Endothelial cell (in vitro differentiated cells): ENCODE results near the gene PLEKHN1. TPM values are rescaled to one million over a fixed set of nuclear protein-coding genes. Genes with fewer than 3 reads are reported as not detected.
A peak's percentile ranks its signal among the peaks of the same experiment; 100 is the strongest.

ENCODE experiments used
- DNase-seq: peaks from one replicate; pipeline ENCODE4 v3.0.0; 2021; ENCODE audit warnings: low spot score
- H3K27ac Mint-ChIP-seq: one replicate; pipeline ENCODE4 v1.8.0; 2021; ENCODE audit warnings: mixed read lengths, inconsistent platforms; ENCODE audit not compliant: unreplicated experiment
- H3K27me3 Mint-ChIP-seq: one replicate; pipeline ENCODE4 v1.8.0; 2021; ENCODE audit warnings: mild to moderate bottlenecking, moderate library complexity, mixed read lengths, inconsistent platforms; ENCODE audit not compliant: unreplicated experiment
- H3K36me3 Mint-ChIP-seq: one replicate; pipeline ENCODE4 v1.8.0; 2021; ENCODE audit warnings: mild to moderate bottlenecking, low read depth, mixed read lengths, inconsistent platforms; ENCODE audit not compliant: unreplicated experiment
- H3K4me1 Mint-ChIP-seq: one replicate; pipeline ENCODE4 v1.8.0; 2021; ENCODE audit warnings: mild to moderate bottlenecking, mixed read lengths, inconsistent platforms; ENCODE audit not compliant: unreplicated experiment
- H3K4me3 Mint-ChIP-seq: one replicate; pipeline ENCODE4 v1.8.0; 2021; ENCODE audit warnings: mild to moderate bottlenecking, mixed read lengths, inconsistent platforms; ENCODE audit not compliant: unreplicated experiment
- H3K9me3 Mint-ChIP-seq: one replicate; pipeline ENCODE4 v1.8.0; 2021; ENCODE audit warnings: mixed read lengths, inconsistent platforms; ENCODE audit not compliant: unreplicated experiment
- total RNA-seq: library from RNA; stranded (reverse); fragmentation: NEBNext Ultra II Directional; extraction: Animal tissue kit (Norgen Biotek cat#: 25700); gene quantifications from one replicate; pipeline ENCODE4 v1.2.1, GENCODE V29; 2021; ENCODE audit not compliant: unreplicated experiment
- TF ChIP-seq, protein P1 (sequence below): fragments of 200-600 bp; sonication (generic); IDR thresholded peaks from one replicate; pipeline ENCODE4 v1.5.0; 2021; ENCODE audit warnings: antibody characterized with exemption; ENCODE audit not compliant: unreplicated experiment

PLEKHN1 gene
- total RNA-seq, 1 donor from 2014 or later = not detected

DNA sequence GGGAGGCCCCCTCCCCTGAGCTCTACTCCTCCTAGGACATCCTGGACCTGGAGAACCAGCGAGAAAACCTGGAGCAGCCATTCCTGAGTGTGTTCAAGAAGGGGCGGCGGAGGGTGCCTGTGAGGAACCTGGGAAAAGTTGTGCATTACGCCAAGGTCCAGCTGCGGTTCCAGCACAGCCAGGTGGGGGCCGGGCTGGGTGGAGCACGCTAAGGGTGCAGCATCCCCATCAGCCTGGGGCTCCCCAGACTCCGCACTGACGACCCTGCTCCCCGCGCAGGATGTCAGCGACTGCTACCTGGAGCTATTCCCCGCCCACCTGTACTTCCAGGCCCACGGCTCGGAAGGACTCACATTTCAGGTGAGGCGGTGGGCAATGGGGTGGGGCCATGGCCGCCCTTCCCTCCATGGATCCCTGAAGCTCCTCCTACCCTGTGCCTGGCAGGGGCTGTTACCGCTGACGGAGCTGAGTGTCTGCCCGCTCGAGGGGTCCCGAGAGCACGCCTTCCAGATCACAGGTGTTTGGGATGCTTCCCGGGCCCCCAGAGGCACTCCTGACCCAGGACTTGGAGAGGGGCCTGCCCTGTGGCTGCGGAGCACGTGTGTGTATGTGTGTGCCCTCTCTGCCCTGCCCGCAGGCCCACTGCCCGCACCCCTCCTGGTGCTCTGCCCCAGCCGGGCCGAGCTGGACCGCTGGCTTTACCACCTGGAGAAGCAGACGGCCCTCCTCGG lies 4.1 kb downstream of the PLEKHN1 start:
- no peak overlapping the region for H3K4me3 Mint-ChIP-seq
- H3K4me1 Mint-ChIP-seq = no peaks in the 10 kb centered on the region
- TF ChIP-seq, protein P1, sequence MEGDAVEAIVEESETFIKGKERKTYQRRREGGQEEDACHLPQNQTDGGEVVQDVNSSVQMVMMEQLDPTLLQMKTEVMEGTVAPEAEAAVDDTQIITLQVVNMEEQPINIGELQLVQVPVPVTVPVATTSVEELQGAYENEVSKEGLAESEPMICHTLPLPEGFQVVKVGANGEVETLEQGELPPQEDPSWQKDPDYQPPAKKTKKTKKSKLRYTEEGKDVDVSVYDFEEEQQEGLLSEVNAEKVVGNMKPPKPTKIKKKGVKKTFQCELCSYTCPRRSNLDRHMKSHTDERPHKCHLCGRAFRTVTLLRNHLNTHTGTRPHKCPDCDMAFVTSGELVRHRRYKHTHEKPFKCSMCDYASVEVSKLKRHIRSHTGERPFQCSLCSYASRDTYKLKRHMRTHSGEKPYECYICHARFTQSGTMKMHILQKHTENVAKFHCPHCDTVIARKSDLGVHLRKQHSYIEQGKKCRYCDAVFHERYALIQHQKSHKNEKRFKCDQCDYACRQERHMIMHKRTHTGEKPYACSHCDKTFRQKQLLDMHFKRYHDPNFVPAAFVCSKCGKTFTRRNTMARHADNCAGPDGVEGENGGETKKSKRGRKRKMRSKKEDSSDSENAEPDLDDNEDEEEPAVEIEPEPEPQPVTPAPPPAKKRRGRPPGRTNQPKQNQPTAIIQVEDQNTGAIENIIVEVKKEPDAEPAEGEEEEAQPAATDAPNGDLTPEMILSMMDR = no peak
- no peak for DNase-seq
- H3K27ac Mint-ChIP-seq = no peak overlapping the region
- H3K27me3 Mint-ChIP-seq = peaks cover 21% of the 10 kb centered on the region
- H3K36me3 Mint-ChIP-seq = no peaks in the 10 kb centered on the region
- H3K9me3 Mint-ChIP-seq = no peaks in the 10 kb centered on the region

DNA sequence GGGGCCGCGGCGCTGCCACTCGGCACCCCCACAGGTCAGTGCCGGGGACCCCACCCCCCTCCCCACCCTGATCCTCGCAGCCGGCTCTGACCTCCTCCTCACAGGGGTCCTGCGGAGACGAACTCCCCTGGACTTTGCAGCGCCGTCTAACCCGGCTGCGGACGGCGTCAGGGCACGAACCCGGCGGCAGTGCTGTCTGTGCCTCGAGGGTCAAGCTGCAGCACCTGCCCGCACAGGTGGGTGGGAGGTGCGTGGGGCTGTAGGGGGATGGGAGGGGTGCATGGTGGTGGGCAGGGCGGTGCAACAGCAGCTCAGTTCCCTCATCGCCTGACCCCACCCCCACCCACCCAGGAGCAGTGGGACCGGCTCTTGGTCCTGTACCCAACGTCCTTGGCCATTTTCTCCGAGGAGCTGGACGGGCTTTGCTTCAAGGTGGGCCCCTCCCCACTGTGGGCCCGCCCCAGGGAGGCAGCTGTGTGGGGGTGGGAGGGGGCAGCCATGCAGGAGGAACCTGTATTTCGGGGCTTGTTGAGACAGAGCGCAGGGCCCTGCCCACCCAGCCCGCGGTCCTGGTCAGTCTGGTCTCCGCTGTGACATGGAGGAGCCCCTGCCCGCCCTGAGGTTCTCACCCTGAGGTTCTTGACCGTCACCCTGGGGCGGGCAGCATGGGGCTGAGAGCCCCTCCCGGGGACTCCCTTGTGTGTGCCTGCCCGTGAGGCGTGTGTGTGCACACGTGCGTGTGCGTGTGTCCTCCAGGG lies 4.9 kb downstream of the PLEKHN1 start:
- no peak for DNase-seq
- Mint-ChIP-seq H3K36me3 (no peaks in the 10 kb centered on the region), H3K27me3 (peaks cover 24% of the 10 kb centered on the region), H3K4me3 (no peak overlapping the region), H3K9me3 (no peaks in the 10 kb centered on the region), H3K27ac (no peak overlapping the region), H3K4me1 (no peaks in the 10 kb centered on the region)
- TF ChIP-seq, protein P1 = no peak

DNA sequence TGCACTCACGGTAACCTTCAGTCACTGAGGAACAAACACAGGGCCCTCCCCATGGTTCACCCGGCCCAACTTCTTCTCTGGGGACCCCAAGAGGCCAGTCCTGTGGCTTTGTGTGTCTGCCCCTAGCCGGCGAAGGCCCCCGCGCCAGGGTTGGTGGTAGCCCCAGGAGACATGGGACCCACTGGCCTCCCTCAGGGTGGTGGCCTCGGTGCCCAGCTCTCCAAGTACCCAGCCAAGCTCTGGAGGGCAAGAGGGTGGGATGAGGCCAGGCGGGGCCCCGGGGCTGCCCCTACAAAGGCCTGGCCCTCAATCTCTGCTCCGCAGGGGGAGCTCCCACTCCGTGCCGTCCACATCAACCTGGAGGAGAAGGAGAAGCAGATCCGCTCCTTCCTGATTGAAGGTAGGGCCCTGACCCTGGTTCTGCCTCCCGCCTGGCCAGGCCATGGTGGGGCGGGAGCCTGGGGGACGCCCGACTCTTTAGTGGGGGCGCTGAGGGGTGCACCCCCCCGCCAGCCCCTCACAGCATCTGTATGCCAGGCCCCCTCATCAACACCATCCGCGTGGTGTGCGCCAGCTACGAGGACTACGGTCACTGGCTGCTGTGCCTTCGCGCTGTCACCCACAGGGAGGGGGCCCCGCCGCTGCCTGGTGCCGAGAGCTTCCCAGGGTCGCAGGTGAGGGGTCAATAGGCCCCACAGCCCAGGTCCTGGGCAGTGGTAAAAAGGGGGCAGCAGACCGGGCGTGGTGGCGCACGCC lies 5.6 kb downstream of the PLEKHN1 start:
- TF ChIP-seq, protein P1 = no peak
- Mint-ChIP-seq H3K4me3 (no peak overlapping the region), H3K27me3 (peaks cover 24% of the 10 kb centered on the region)

DNA sequence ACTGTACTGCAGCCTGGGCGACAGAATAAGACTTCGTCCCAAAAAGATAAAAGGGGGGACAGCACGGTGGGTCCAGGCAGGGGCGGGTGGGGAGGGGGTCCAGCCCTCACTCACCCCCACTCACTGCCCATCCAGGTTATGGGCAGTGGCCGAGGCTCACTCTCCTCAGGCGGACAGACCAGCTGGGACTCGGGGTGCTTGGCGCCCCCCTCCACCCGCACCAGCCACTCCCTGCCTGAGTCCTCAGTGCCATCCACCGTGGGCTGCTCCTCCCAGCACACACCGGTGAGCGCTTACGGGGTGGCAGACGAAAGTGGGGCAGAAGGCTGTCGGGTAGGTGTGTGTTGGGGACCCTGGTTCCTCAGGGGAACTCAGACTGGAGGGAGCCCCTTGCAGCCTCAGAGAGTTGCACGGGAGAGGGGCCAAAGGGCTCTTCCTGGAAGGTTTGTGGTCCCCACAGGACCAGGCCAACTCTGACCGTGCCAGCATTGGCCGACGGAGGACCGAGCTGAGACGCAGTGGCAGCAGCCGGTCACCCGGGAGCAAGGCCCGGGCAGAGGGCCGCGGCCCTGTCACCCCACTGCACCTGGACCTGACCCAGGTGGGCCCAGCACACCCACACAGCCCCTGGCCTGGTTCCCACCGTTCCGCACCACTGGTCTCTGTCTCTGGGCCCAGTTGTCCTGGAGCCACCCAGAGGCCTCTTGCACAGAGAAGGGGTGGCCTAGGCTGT lies 6.6 kb downstream of the PLEKHN1 start:
- Mint-ChIP-seq H3K4me3 (no peak overlapping the region), H3K27me3 (peaks cover 24% of the 10 kb centered on the region), H3K4me1 (no peaks in the 10 kb centered on the region), H3K36me3 (no peaks in the 10 kb centered on the region), H3K9me3 (no peaks in the 10 kb centered on the region), H3K27ac (no peak overlapping the region)
- TF ChIP-seq, protein P1 = no peak
- no peak for DNase-seq

More for the DNA sequence above, 5.6 kb downstream of the PLEKHN1 start:
- Mint-ChIP-seq H3K36me3 (no peaks in the 10 kb centered on the region), H3K27ac (no peak overlapping the region), H3K4me1 (no peaks in the 10 kb centered on the region), H3K9me3 (no peaks in the 10 kb centered on the region)
- DNase-seq = peak; percentile 7
